ENCODE data around the gene AFDN.

Gene AFDN

DNA sequence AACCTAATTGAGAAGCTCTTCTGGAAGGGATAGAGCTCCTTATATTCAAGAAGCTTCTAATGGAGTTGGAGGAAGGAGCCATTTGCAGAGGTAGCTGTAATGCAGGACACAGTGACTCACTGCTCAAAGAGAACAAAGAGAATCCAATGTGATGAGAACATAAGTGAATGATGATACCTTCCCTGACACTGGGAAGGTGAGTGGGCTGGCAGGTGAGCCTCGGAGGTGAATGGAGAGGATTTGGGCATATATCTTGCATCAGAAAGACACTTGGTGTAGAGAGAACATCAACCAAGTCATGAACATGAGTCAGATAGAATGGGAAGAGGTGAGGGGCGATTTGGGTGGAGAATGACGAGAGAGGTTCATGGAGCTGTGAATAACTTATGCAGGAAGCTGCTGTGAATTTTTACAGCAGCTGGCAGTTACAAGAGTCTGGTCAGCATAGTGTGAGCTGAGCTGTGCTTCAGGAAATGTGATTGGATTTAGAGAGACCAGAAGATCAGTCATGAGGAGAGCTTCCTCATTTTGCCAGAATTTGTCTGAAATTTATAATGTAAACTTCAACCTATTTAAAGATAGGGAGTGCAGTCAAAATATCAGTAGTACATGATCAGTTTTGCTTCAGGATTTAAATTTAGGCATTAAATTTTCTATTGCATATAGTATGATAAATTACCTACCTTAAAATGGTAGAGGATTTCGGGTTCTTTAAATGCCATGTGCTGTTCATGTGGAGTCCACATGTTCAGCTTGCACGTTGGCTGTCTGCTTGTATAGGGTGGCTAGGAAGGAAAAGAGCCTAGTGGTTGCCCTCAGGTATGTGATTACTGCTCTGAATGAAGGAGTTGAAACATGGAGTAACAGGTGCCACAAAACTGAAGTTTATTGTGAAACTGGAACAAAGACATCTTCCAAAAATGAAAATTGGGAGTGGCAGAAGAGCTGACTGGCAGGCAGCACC is 111.5 kb downstream of the AFDN start:
- no peaks in the 10 kb centered on the region for H3K27me3 ChIP-seq (ENCODE audit: insufficient read depth, poor library complexity, severe bottlenecking)
- no peak for TF ChIP-seq CTCF (IDR thresholded peaks at IDR 0.05; ENCODE audit: poor library complexity, severe bottlenecking)
- H3K4me1 ChIP-seq (ENCODE audit: insufficient read depth, poor library complexity, severe bottlenecking), result peaks cover 14% of the 10 kb centered on the region
- DNase-seq (ENCODE audit: low spot score), result no peak
- H3K36me3 ChIP-seq (ENCODE audit: low read depth), result peaks cover 26% of the 10 kb centered on the region
- H3K9me3 ChIP-seq (ENCODE audit: severe bottlenecking), result no peaks in the 10 kb centered on the region
- peak overlapping the region; percentile 48 for H3K27ac ChIP-seq (ENCODE audit: poor library complexity, severe bottlenecking)
- ATAC-seq (ENCODE audit: low read depth), result peak; percentile 99
- no peak overlapping the region for H3K4me3 ChIP-seq (ENCODE audit: severe bottlenecking)

DNA sequence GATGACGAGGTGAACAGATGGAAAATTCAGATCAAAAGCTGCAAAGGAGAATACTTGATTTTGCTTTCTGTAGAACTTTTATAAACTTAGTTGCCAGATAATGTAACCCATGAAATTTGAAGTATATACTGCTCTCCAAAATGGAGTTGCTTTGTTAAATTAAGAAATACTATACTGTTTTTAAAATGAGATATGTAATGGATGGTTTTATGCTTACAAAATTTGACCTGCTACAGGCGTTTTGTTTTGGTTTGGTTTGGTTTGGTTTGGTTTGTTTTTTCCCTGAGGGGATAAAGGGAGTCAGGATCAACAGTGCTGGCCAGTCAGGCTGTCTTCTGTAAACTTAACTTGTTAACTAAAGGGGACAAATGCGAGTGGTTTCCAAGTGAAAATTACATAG is 115.1 kb downstream of the AFDN start:
- Histone ChIP-seq H3K4me1 (ENCODE audit: insufficient read depth, poor library complexity, severe bottlenecking) (peaks cover 14% of the 10 kb centered on the region), H3K36me3 (ENCODE audit: low read depth) (peaks cover 56% of the 10 kb centered on the region), H3K27ac (ENCODE audit: poor library complexity, severe bottlenecking) (no peak overlapping the region), H3K27me3 (ENCODE audit: insufficient read depth, poor library complexity, severe bottlenecking) (no peaks in the 10 kb centered on the region), H3K4me3 (ENCODE audit: severe bottlenecking) (no peak overlapping the region), H3K9me3 (ENCODE audit: severe bottlenecking) (no peaks in the 10 kb centered on the region)
- no peak for ATAC-seq (ENCODE audit: low read depth)
- no peak for DNase-seq (ENCODE audit: low spot score)
- no peak for TF ChIP-seq CTCF (IDR thresholded peaks at IDR 0.05; ENCODE audit: poor library complexity, severe bottlenecking)

- no peaks in the 10 kb centered on the region for H3K27me3 ChIP-seq (ENCODE audit: insufficient read depth, poor library complexity, severe bottlenecking)
- H3K4me1 ChIP-seq (ENCODE audit: insufficient read depth, poor library complexity, severe bottlenecking), result no peaks in the 10 kb centered on the region
- DNase-seq (ENCODE audit: low spot score), result no peak
- TF ChIP-seq CTCF (IDR thresholded peaks at IDR 0.05; ENCODE audit: poor library complexity, severe bottlenecking), result no peak
- ATAC-seq (ENCODE audit: low read depth), result no peak
- peaks cover 65% of the 10 kb centered on the region for H3K36me3 ChIP-seq (ENCODE audit: low read depth)
- no peak overlapping the region for H3K27ac ChIP-seq (ENCODE audit: poor library complexity, severe bottlenecking)
- H3K4me3 ChIP-seq (ENCODE audit: severe bottlenecking), result no peak overlapping the region
- H3K9me3 ChIP-seq (ENCODE audit: severe bottlenecking), result no peaks in the 10 kb centered on the region
Measured at GRCh38 chr6:167944130-167944529, 117.4 kb downstream of the AFDN start.

DNA sequence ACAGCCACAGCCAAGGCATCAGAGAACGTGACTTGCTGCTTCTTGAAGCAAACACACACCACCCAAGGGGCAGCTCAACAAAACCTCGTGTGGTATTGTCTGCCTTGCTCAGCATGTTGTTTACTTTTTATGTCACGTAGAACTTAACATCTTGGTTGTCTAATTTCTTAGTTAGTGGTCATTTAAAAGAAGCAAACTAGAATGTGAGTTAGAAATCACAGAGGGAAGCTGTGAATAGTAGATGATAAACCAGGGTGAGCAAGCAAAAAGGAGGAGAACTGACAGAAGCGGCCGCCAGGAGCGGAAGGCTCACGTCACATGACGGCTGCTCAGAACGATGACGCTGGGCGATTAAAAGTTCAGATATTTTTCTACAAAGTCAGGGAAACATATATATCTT is 119.3 kb downstream of the AFDN start:
- no peaks in the 10 kb centered on the region for H3K4me1 ChIP-seq (ENCODE audit: insufficient read depth, poor library complexity, severe bottlenecking)
- TF ChIP-seq CTCF (IDR thresholded peaks at IDR 0.05; ENCODE audit: poor library complexity, severe bottlenecking), result no peak
- H3K36me3 ChIP-seq (ENCODE audit: low read depth), result peaks cover 67% of the 10 kb centered on the region
- H3K27ac ChIP-seq (ENCODE audit: poor library complexity, severe bottlenecking), result no peak overlapping the region
- H3K4me3 ChIP-seq (ENCODE audit: severe bottlenecking), result no peak overlapping the region
- H3K9me3 ChIP-seq (ENCODE audit: severe bottlenecking), result no peaks in the 10 kb centered on the region
- DNase-seq (ENCODE audit: low spot score) (no peak), ATAC-seq (ENCODE audit: low read depth) (no peak)
- H3K27me3 ChIP-seq (ENCODE audit: insufficient read depth, poor library complexity, severe bottlenecking), result no peaks in the 10 kb centered on the region

DNA sequence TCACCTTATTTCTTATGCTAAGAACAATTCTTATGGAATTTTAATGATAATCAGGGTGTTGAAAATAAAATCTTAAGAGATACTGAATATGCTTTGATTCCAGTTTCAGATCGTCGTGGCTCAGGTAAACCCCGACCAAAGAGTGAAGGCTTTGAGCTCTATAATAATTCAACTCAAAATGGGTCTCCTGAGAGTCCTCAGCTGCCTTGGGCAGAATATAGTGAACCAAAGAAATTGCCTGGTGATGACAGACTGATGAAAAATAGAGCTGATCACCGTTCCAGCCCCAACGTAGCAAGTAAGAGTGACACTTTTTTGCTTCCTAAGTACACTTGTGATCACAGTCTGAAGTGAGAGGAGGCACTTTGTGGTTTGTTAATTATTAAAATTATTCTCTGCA is 119.9 kb downstream of the AFDN start:
- Histone ChIP-seq H3K4me1 (ENCODE audit: insufficient read depth, poor library complexity, severe bottlenecking) (no peaks in the 10 kb centered on the region), H3K27ac (ENCODE audit: poor library complexity, severe bottlenecking) (no peak overlapping the region), H3K9me3 (ENCODE audit: severe bottlenecking) (no peaks in the 10 kb centered on the region), H3K27me3 (ENCODE audit: insufficient read depth, poor library complexity, severe bottlenecking) (no peaks in the 10 kb centered on the region), H3K4me3 (ENCODE audit: severe bottlenecking) (no peak overlapping the region), H3K36me3 (ENCODE audit: low read depth) (peaks cover 70% of the 10 kb centered on the region)
- DNase-seq (ENCODE audit: low spot score) (no peak), ATAC-seq (ENCODE audit: low read depth) (no peak)
- TF ChIP-seq CTCF (IDR thresholded peaks at IDR 0.05; ENCODE audit: poor library complexity, severe bottlenecking), result no peak
